ENCODE results near the gene SRSF4.

DNA sequence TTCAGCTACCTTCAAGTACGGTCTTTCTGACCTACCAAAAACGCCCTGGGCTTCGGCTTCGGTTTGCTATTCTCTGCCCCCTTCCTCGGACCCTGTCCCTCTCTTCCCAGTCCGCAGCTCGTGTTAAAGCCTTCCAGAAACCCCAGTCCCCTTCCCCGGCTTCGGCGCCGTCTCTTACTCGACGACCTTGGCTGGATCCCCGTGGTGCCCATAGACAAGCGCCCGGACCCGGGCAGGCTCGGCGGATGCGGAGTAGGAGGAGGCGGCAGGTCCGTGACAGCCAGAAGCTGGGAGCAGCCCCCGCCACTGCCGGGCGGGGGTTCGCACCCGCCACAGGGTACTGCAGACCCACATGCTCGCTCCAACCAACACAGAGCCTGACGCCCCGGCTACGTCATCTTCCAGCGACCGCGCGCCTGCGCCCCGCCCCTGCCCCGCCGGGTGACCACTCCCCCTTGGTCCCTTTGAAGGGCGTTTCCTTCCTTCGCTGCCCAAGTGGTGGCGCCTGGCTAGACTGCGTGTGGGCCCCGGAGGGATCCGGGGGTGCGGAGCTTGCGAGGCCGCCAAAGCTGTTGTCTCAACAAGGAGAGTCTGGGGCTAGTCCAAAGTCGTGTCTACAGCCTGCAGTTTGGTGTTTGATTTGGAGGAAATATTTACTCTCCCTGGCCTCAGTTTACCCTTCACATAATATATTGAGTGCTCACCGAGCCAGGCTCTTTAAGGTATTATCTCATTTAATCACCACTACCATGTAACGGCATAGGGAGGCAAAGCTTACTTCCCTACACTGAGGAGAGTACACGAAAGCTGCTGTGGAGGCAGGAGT, 49.1 kb upstream of the SRSF4 start, which contains the start of gene MECR:
- TF ChIP-seq, protein P1, sequence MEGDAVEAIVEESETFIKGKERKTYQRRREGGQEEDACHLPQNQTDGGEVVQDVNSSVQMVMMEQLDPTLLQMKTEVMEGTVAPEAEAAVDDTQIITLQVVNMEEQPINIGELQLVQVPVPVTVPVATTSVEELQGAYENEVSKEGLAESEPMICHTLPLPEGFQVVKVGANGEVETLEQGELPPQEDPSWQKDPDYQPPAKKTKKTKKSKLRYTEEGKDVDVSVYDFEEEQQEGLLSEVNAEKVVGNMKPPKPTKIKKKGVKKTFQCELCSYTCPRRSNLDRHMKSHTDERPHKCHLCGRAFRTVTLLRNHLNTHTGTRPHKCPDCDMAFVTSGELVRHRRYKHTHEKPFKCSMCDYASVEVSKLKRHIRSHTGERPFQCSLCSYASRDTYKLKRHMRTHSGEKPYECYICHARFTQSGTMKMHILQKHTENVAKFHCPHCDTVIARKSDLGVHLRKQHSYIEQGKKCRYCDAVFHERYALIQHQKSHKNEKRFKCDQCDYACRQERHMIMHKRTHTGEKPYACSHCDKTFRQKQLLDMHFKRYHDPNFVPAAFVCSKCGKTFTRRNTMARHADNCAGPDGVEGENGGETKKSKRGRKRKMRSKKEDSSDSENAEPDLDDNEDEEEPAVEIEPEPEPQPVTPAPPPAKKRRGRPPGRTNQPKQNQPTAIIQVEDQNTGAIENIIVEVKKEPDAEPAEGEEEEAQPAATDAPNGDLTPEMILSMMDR (IDR thresholded peaks at IDR 0.05), result peak in 2 of 3 donors; percentile 12 to 31
- TF ChIP-seq POLR2A (IDR thresholded peaks at IDR 0.05), result peak; percentile 45
- no peak for TF ChIP-seq EP300 (IDR thresholded peaks at IDR 0.05)

Measured in ovary (tissue), 3 donors.